Bone marrow (tissue), 2 donors: Measurements from ENCODE around the gene PTRHD1.
A peak's percentile ranks its signal among the peaks of the same experiment; 100 is the strongest.
"Not testable (repeated sequence)": the region's sequence is repeated elsewhere in the genome, so short reads cannot be mapped to it uniquely, and the experiment has no call there.

Experiments used
- DNase-seq, 2 donors: peaks; one replicate each; lab custom pipeline; 2025; lab: John Stamatoyannopoulos, UW

PTRHD1 gene

GRCh38 chr2:24792874-24793760 lies at the start of gene PTRHD1, which contains the start of gene CENPO:
Gene PTRHD1, minus strand, starts transcription at chr2:24793391. Its CDS starts 14 bp downstream, at chr2:24793377.
Gene CENPO, plus strand, starts transcription at chr2:24793425. Its CDS starts 495 bp downstream, at chr2:24793920.
- DNase-seq: peak; percentile 95 to 97

- no peak for DNase-seq
Observed at GRCh38 chr2:24842081-24843050, 49.2 kb upstream of the PTRHD1 start.

GRCh38 chr2:24840962-24841945 lies 48.1 kb upstream of the PTRHD1 start:
- no peak for DNase-seq

- no peak for DNase-seq
Observed at GRCh38 chr2:24840164-24840869, 47.1 kb upstream of the PTRHD1 start.

GRCh38 chr2:24839729-24840128 lies 46.5 kb upstream of the PTRHD1 start:
- no peak for DNase-seq

- DNase-seq: no peak
Observed at GRCh38 chr2:24838541-24838940, 45.4 kb upstream of the PTRHD1 start.

GRCh38 chr2:24837996-24838513 lies 44.9 kb upstream of the PTRHD1 start:
- DNase-seq: no peak

GRCh38 chr2:24836706-24837105 lies 43.5 kb upstream of the PTRHD1 start:
- DNase-seq: no peak

- no peak for DNase-seq
Observed at GRCh38 chr2:24836206-24836605, 43.0 kb upstream of the PTRHD1 start.

- DNase-seq: not testable (repeated sequence)
Observed at GRCh38 chr2:24835411-24835810, 42.2 kb upstream of the PTRHD1 start.

- no peak for DNase-seq
Observed at GRCh38 chr2:24834733-24835395, 41.7 kb upstream of the PTRHD1 start.

GRCh38 chr2:24833821-24834732 lies 40.9 kb upstream of the PTRHD1 start:
- DNase-seq: no peak

- DNase-seq: no peak
Observed at GRCh38 chr2:24832931-24833701, 39.9 kb upstream of the PTRHD1 start.

- no peak for DNase-seq
Observed at GRCh38 chr2:24832521-24832920, 39.3 kb upstream of the PTRHD1 start.

GRCh38 chr2:24832073-24832461 lies 38.9 kb upstream of the PTRHD1 start:
- DNase-seq: no peak

- no peak for DNase-seq
Observed at GRCh38 chr2:24831221-24832072, 38.3 kb upstream of the PTRHD1 start.

- no peak for DNase-seq
Observed at GRCh38 chr2:24830786-24831185, 37.6 kb upstream of the PTRHD1 start.
